ENCODE data around the gene CLDND1.

CLDND1 gene

DNA sequence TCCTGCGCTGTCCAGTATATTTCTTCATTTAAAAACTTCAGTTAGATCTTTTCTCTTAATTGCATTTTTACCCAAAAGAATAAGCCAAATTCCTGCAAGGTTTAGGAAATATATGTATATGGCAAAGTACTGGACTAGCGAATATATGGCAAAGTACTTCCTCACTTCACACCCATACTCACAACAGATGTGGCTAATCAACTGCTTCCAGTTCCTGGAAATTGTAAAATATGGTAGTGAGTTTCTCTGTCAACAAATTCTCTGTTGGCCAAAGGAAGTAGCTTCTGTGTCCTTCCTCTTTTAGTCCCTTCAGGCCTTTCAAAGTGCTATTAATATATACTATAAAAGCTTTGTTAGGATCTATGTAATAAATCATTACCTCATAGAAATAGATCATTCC, 31.1 kb upstream of the CLDND1 start:
- TF ChIP-seq, protein P1, sequence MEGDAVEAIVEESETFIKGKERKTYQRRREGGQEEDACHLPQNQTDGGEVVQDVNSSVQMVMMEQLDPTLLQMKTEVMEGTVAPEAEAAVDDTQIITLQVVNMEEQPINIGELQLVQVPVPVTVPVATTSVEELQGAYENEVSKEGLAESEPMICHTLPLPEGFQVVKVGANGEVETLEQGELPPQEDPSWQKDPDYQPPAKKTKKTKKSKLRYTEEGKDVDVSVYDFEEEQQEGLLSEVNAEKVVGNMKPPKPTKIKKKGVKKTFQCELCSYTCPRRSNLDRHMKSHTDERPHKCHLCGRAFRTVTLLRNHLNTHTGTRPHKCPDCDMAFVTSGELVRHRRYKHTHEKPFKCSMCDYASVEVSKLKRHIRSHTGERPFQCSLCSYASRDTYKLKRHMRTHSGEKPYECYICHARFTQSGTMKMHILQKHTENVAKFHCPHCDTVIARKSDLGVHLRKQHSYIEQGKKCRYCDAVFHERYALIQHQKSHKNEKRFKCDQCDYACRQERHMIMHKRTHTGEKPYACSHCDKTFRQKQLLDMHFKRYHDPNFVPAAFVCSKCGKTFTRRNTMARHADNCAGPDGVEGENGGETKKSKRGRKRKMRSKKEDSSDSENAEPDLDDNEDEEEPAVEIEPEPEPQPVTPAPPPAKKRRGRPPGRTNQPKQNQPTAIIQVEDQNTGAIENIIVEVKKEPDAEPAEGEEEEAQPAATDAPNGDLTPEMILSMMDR (IDR thresholded peaks at IDR 0.05): no peak

DNA sequence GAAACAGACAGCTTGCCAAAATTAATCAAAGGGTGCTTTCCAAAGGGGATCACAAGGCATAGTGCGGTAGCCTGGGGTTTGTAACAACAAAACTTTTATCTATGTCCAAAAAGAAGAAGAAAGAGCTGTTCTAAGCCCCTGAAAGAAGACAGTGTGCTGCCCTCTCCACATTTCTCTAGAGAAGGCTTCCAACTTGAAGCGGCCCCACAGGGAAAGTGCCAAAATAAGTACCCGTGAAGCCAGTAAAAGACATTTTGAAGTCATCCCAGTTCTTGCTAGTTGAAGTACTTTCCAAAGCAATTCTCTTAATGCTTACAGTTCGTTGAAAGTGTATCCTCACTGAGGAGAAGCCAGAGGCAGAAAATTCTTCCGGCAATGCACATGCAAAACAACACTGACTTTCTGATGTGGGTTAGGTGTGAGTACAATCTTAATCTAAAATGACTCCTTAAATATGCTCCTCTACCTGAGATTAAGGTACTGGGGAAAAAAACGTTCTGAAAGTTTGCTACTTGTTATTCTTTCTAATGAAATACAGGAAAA, 30.4 kb upstream of the CLDND1 start:
- TF ChIP-seq, protein P1 (IDR thresholded peaks at IDR 0.05): no peak

DNA sequence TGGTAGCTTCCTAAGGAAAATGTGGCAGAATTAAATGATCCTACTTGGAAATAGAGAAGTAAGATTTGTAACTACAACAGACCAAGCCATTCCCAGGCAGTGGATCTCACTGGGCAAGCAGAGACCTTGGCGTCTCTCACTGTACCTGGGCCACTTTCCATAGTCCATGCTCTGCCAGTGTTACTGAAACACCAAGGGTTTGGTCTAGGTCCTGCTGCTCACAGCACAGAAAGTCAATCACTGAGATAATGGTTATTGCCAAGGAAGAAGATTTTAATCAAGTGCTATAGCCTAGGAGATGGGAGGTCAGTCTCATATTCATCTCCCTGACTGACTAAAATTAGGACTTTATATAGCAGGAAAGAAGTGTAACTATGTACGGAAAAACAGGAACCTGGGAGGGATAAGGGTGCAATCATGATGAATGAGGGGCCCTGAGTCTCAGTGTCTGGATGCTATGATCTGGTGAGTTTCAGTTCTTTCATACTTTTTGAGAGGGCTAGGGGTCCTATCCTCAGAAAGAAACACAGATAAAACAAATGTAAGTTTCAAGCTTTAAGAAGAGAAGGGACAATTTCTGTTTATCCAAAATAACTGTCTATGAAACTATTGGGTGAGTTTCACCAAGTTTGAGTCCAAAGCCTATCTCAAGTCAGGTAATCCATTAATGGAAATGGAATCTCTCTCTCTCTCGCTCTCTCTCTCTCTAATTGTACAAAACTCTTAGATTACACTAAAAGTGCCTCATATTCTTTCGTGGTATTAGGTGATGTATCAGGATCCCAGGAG, 29.7 kb upstream of the CLDND1 start:
- TF ChIP-seq, protein P1 (IDR thresholded peaks at IDR 0.05): no peak

DNA sequence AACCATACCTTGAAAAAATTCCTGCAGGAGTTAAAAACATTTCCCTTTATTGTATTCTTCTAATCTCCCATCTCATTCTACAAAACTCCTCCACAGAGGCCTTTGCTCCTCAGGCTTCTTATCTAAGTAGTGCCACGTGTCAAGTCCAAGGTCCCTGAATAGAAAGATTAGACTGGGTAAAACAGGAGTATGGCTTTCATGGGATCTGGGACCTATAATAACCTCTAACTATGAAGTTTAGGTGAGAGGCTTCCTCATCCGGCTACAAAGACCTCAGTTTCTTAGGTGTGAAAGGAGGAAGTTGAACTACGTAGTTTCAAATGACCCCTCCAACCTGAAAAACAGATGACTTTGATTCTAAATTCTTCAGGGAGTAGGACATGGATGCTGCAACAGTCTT, 29.1 kb upstream of the CLDND1 start:
- TF ChIP-seq, protein P1 (IDR thresholded peaks at IDR 0.05): no peak

DNA sequence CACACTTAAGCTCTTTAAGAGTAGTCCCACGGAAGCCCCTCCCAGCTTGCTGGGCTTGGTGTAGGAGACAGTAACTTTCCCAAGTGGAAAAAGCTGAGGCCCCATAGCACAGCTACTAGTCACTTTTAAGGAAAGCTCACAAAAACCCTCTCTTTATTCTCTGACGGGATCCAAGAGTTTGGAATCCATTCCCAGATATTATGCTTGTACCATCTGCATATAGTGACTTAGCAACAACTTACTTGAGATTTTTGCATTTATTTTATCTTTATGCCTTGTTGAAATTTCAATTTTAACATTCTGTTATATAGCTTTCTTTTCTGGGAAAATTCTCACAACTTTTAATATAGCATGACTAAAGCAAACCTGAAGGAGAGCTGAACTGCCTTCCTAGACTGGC, 28.5 kb upstream of the CLDND1 start:
- TF ChIP-seq, protein P1 (IDR thresholded peaks at IDR 0.05): no peak

DNA sequence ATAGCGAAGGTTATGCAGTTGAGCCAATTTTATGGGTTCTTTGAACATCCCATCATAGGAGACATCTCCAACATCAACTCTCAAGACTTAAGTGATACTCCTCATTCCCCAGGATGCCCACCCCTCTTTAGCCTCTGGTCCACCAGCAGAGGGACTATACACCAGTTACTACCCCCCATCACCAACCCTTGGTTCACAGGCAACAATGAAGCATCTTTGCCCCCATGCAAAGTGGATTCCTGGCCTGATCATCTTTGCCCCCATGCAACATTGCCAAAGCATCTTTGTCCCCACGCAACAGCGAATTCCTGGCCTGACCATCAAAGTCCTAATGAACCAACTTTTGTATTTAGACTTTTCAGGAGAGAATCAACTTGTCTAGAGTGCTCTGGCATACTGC, 28.1 kb upstream of the CLDND1 start:
- TF ChIP-seq, protein P1 (IDR thresholded peaks at IDR 0.05): no peak

DNA sequence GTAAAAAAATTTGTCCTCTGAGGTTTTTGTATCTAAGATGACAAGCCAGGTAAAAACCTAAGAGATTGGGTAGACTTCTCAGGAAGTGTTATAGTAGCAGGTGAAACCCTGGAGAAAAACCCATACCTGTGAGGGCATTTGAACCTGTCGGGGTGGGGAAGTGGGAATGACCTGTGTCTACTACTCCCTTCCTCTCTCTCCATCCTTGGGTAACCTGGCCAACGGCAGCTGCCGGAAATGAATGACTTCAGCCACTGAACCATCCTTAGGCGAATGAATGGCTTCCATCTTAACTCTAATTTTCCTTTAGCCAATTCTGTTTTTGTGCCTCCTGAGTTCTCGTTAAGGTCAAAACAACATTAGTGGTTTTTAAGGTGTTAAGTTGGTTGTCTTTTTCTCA, 25.8 kb upstream of the CLDND1 start:
- TF ChIP-seq, protein P1 (IDR thresholded peaks at IDR 0.05): no peak

Measured in LNCAP (cell line).